ENCODE results near the gene SHISAL1.

The SHISAL1 gene

DNA sequence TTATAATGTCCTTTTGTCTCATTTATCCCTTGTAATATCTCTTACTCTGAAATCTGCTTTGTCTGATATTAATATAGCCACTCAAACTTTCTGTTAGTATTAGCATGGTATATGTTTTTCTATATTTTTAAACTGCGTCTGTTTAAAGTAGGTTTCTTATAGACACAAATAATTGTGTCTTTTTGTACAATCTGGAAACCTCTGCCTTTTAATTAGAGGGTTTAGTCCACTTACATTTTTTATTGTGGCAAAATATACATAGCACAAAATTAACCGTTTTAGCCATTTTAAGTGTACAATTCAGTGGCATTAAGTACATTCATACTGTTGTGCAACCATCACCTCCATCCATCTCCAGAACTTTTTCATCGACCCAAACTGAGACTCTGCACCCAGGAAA, 103.4 kb downstream of the SHISAL1 start:
- DNase-seq (ENCODE audit: low spot score): no peak

DNA sequence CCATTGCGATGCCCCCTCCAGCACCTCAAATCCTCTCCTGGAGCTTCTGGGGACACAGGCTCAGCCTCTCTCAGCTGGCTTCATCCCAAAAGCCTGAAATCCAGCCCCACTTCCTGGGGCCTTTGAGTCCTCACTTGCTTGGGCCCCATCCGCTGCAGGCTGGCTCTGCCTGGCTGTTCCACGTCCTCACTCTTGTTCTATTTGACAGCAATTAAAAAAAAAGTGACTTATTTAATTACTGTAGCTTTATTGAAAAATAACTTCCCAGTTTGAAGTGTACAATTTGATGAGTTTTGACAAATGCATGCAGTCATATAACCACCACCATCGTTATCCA, 104.8 kb downstream of the SHISAL1 start:
- DNase-seq (ENCODE audit: low spot score): no peak

GRCh38 chr22:44207173-44207980, 105.4 kb downstream of the SHISAL1 start:
- DNase-seq (ENCODE audit: low spot score): no peak

DNA sequence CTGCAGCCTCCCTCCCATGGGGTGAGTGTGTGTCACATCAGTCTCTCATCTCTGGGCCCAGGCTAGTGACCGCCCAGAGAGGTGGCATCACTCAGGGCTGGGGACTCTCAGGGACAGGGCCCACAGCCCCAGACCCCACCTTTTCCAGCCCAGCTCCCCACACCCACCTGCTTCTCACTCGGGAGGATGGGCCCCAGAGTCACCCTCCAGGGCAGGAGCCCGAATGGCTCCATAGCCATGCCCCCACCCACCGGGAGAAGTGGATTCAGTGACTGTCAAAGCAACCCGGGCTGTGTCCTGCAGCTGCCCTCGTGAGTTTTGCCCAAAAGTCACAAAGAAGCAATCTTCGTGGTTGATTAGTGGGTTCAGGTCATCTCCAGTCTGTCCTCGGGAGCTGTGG, 106.1 kb downstream of the SHISAL1 start:
- DNase-seq (ENCODE audit: low spot score): no peak

- no peak for DNase-seq (ENCODE audit: low spot score)
These were observed 106.5 kb downstream of the SHISAL1 start for GRCh38 chr22:44206330-44206645.

- no peak for DNase-seq (ENCODE audit: low spot score)
These were observed 107.0 kb downstream of the SHISAL1 start for GRCh38 chr22:44205516-44206329.

DNA sequence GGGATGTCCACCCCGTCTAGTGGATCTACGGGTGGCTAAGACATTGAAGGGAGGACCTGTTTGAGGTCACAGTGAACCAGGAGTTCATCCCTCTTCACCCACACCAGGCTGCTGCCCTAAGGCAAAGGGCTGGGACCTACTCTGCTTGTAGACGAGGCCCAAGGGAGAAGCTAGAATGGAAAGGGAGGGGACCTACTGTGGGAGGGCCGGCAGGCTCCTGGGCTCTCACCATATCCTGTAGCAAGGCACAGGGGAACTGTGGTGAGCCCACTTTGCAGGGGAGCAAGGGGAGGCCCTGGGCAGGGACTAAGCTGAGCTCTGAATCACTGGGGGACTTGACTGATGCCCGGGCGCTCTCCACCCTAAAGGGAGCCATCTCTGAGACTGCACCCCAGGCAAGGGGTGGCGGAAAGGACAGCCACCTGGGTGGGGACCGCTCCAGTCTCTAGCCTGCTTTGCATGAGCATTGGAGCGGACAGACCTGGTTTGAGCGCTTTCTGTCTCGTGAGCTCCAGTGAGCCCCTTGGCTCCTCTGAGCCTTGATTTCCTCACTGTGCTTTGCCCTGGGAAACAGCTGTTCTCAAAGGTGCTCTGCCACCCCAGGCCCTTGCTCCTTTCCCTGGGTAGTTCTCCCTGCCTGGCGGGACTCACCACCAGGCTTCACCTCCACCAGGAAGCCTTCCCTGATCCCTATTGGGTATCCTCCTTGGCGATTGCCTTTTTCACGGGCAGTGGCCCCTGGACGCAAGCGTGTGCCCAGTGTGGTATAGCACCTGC, 107.8 kb downstream of the SHISAL1 start:
- DNase-seq (ENCODE audit: low spot score): no peak

DNA sequence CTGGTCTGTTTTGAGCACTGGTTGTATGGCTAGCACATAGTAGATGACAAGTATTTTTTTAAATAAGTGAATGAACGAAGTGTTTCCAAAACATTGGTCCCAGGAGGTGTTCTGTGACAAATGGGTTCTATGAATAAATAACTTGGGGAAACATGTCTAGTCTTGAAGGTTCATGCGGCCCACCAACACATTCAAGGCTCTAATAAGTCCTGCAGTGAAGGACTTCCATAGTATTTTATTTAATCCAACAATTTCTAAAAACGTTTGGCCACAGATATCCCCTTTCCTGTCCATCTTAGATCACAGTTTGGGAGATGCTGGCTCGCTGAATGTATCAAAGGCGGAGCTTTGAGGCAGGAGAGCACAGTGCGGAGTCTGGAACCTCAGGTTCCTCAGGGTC, 109.5 kb downstream of the SHISAL1 start:
- no peak for DNase-seq (ENCODE audit: low spot score)

GRCh38 chr22:44202261-44202789, 110.4 kb downstream of the SHISAL1 start:
- DNase-seq (ENCODE audit: low spot score): no peak

DNA sequence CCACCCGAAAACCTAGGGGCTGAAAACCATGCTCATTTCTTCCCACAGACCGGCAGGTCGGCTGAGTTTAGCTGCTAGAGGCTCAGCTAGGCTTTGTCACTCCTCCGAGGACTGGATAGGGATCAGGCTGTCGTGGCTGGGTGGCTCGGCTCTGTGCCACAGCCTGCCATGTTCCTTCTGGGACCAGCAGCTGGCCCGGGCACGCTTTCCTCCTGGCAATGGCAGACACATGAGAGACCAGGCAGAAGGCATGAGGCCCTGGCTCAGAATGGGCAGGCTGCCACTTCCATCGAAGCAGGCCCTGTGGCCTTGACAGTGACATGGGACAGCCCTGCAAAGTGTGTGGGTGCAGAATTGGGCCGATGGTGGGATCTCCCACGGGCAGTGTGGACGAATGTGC, 111.1 kb downstream of the SHISAL1 start:
- no peak for DNase-seq (ENCODE audit: low spot score)

DNA sequence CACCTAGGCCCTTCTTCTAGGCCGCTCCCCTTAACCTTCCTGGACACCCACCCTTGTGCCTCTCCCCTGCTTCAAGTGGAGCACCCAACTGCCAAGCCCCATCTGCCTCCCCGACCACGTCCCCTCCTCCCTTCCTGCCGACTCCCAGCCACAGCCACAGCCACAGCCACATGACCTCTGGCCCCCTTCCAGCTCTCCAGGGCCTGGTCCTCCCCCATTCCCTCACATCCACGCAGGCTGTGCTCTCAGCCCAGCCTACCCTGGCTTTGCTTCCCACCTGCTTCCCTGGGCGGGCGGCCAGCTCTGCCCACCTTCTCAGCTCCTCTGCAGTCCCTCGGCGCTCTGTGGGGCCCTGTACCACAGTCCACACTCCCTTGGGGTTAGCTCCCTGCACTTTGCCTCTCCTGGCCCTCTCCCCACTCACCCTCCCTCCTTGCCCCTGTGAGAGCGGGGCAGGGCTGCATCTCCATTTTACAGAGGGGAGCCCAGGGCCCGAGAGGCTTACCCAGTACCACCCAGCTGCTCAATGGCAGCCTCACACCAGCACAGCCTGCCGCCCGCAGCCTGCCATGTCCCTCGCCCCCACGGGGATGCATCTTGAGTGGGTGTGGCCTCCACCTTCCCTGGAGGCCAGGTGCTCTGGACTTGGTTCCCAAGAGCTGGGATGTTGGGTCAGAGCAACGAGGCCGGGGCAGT, 111.7 kb downstream of the SHISAL1 start:
- no peak for DNase-seq (ENCODE audit: low spot score)

- no peak for DNase-seq (ENCODE audit: low spot score)
These were observed 112.3 kb downstream of the SHISAL1 start for GRCh38 chr22:44200451-44200850.

GRCh38 chr22:44199866-44200265, 112.9 kb downstream of the SHISAL1 start:
- no peak for DNase-seq (ENCODE audit: low spot score)

GRCh38 chr22:44199164-44199563, 113.6 kb downstream of the SHISAL1 start:
- no peak for DNase-seq (ENCODE audit: low spot score)

GRCh38 chr22:44197271-44197670, 115.5 kb downstream of the SHISAL1 start:
- DNase-seq (ENCODE audit: low spot score): no peak

DNA sequence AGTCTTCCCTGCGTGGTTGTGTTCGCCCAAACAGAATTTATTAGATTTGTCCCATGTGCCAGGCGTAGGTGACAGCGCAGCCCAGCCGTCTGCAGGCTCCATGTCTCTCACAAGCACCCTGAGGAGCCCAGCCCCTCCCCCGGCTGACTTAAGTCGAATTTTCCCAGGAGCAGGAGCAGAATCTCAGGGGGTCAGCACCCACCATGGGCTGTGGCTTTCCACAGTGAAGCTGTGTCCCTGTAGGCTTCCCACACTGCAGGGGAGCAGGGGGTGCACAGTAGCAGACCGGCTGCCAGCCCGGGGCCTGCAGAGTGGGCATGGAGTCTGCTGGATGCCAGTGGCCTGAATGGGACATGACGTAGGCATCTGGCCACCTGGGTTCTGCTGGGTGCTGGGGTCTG, 116.0 kb downstream of the SHISAL1 start:
- DNase-seq (ENCODE audit: low spot score): no peak

DNA sequence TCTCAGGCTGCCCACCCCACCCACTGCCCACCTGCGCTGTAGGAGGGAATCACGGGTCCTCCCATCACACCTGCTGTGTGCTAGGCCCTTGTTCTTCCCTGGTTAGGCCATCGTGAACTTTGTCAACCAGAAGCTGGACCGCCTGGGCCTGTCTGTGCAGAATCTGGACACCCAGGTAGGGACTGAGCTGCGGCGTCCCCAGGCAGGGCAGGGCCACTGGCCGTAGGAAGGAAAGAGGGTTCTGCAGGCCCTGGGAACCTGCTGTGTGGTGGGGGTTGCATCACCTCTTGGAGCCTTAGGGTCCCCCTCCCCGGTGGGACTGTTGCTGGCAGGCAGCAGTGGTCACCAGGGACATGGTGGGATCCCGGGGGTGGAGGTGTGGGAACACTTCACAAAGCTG, 116.5 kb downstream of the SHISAL1 start:
- DNase-seq (ENCODE audit: low spot score): no peak

DNA sequence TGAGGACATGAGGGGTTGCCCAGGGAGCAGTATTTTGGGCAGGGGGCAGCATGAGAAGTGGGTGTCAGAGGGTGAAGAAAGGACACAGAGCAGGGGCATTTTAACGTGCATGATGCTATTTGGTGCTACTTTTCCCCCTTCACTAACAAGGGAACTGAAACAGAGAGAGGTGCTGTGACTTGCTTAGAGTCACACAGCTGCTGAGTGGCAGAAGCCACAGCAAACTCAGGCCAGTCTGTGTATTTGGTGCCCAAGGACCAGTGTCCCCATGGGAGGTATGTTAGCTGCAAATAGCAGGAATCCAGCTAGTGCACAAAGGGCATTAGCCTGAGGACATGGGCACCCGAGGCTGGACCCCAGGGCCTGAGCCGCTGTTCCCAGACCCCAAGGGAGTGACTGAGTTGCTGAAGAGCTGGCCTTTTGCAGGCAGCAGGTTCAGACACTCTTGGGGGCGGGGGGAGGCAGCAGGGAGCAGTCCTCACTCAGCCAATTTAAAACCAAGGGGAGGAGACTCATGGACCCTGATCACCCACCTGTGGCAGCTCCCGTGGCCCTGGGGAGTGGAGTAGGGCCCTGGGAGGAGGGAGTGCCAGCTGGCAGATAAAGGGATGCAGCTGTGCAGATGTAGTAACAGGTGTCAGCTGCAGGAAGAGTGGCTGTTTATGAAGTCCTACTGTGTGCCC, 117.4 kb downstream of the SHISAL1 start:
- no peak for DNase-seq (ENCODE audit: low spot score)

GRCh38 chr22:44194569-44194968, 118.2 kb downstream of the SHISAL1 start:
- no peak for DNase-seq (ENCODE audit: low spot score)

All from globus pallidus (tissue), 1 donor.